Activated T-cell treated with anti-CD3 and anti-CD28 coated beads, Interleukin-2, amount 50 U/mL, for 72 hours (primary cell): ENCODE data around the gene SGIP1. TPM values are rescaled to one million over a fixed set of nuclear protein-coding genes. Genes with fewer than 3 reads are reported as not detected.
A peak's percentile ranks its signal among the peaks of the same experiment; 100 is the strongest.
"Not testable (repeated sequence)": the region's sequence is repeated elsewhere in the genome, so short reads cannot be mapped to it uniquely, and the experiment has no call there.

ENCODE experiments used
- ATAC-seq, 2 donors: fragments of 150-1000 bp; cut with Tn5 transposase; replicated peaks in 1 of 2; 2 replicates each; pipeline ENCODE4 v1.10.0; 2021; ENCODE audit warnings: moderate library complexity in 2 of 2, mild to moderate bottlenecking in 1 of 2
- DNase-seq, 2 donors: peaks; one replicate each; pipeline ENCODE4 v3.0.0; 2021 to 2022; ENCODE audit warnings: mixed read lengths in 1 of 2
- H3K27ac Mint-ChIP-seq: one replicate; pipeline ENCODE4 v1.8.0; 2022; ENCODE audit warnings: mild to moderate bottlenecking, moderate library complexity, mixed read lengths
- H3K27me3 Mint-ChIP-seq: one replicate; pipeline ENCODE4 v1.8.0; 2022; ENCODE audit warnings: low read depth, mixed read lengths
- H3K36me3 Mint-ChIP-seq, 2 donors: one replicate each; pipeline ENCODE4 v1.8.0; 2022; ENCODE audit warnings: mixed read lengths in 2 of 2, mild to moderate bottlenecking in 1 of 2; ENCODE audit not compliant: insufficient read depth in 2 of 2
- H3K4me1 Mint-ChIP-seq: one replicate; pipeline ENCODE4 v1.8.0; 2022; ENCODE audit warnings: low read depth, mixed read lengths
- H3K4me3 Mint-ChIP-seq, 2 donors: one replicate each; pipeline ENCODE4 v1.8.0; 2022; ENCODE audit warnings: mild to moderate bottlenecking in 2 of 2, mixed read lengths in 2 of 2, moderate library complexity in 2 of 2
- H3K9me3 Mint-ChIP-seq, 2 donors: one replicate each; pipeline ENCODE4 v1.8.0; 2022; ENCODE audit warnings: mixed read lengths in 2 of 2
- total RNA-seq, 2 donors: library from RNA; stranded (reverse); gene quantifications; one replicate each; pipeline ENCODE4 v1.2.3, GENCODE V29; 2022

The SGIP1 gene
- total RNA-seq, 2 donors from 2014 or later: 0.31 TPM; not detected in 1

- peaks cover 22% of the 10 kb centered on the region for H3K27me3 Mint-ChIP-seq
- DNase-seq: no peak
- peaks cover 0 to 2% of the 10 kb centered on the region in 2 donors for H3K9me3 Mint-ChIP-seq
- no peak overlapping the region for H3K4me3 Mint-ChIP-seq
- no peak for ATAC-seq
- H3K27ac Mint-ChIP-seq: no peak overlapping the region
- peaks cover 45% of the 10 kb centered on the region for H3K4me1 Mint-ChIP-seq
- H3K36me3 Mint-ChIP-seq: no peaks in the 10 kb centered on the region
Observed at GRCh38 chr1:66728021-66728420, 194.1 kb downstream of the SGIP1 start.

DNA sequence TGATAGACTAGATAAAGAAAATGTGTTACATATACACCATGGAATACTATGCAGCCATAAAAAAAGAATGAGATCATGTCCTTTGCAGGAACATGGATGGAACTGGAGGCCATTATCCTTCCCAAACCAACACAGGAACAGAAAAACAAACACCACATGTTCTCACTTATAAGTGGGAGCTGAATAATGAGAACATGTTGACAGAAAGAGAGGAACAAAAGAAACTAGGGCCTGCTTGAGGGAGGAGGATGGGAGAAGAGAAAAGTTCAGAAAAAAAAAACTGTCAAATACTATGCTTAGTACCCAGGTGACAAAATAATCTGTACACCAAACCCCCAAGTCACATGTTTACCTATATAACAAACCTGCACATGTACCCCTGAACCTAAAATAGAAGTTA is 194.8 kb downstream of the SGIP1 start:
- peaks cover 22% of the 10 kb centered on the region for H3K27me3 Mint-ChIP-seq
- H3K27ac Mint-ChIP-seq, H3K36me3 Mint-ChIP-seq, DNase-seq, H3K9me3 Mint-ChIP-seq, ATAC-seq: not testable (repeated sequence)
- H3K4me3 Mint-ChIP-seq: peak overlapping the region in 1 of 2 donors; percentile 51
- H3K4me1 Mint-ChIP-seq: peaks cover 47% of the 10 kb centered on the region

GRCh38 chr1:66729119-66729518 is 195.2 kb downstream of the SGIP1 start:
- Mint-ChIP-seq H3K27me3 (peaks cover 22% of the 10 kb centered on the region), H3K36me3 (no peaks in the 10 kb centered on the region), H3K9me3 (peaks cover 0 to 2% of the 10 kb centered on the region in 2 donors), H3K27ac (no peak overlapping the region), H3K4me1 (peaks cover 47% of the 10 kb centered on the region), H3K4me3 (peak overlapping the region; percentile 37 to 51)
- ATAC-seq: peak; percentile 53 to 59
- DNase-seq: peak; percentile 27 to 31

DNA sequence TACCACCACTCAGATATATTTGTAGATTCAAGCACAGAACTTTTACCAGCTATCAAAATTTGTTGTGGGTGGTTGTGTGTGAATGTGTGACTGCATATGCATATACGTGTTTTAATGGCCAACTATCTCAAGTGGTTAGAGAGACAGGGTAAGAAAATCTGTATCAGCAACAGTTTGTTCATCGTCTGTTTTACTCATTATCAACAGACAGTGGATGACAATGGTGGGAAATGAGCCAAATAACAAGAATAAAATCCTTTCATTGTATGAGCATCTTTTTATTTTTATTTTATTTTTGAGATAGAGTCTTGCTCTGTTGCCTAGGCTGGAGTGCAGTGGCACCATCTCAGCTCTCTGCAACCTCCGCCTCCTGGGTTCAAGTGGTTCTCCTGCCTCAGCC is 195.6 kb downstream of the SGIP1 start:
- no peak overlapping the region for H3K27ac Mint-ChIP-seq
- H3K9me3 Mint-ChIP-seq: peaks cover 0 to 2% of the 10 kb centered on the region in 2 donors
- DNase-seq: no peak
- no peaks in the 10 kb centered on the region for H3K36me3 Mint-ChIP-seq
- H3K4me3 Mint-ChIP-seq: peak overlapping the region in 1 of 2 donors; percentile 51
- ATAC-seq: peak in 1 of 2 donors; percentile 10
- peaks cover 47% of the 10 kb centered on the region for H3K4me1 Mint-ChIP-seq
- H3K27me3 Mint-ChIP-seq: peaks cover 22% of the 10 kb centered on the region

DNA sequence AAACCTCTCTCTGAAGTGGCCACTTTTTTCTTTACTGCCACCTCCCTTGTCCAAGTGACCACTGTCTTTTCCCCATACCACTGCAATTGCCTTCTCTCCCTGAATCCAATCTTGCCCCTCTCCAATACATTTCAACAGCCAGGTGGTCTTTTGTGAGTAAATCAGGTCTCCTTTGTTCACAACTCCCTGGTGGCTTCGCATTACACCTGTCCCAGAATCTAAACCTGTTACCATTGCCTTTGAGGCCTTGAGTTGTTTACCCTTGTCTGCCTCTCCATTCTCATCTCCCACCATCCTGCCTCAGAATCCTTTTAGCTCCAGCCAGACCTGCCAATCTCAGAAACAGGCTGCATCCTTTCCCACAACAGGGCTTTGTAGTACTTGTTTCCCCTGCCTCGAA is 196.5 kb downstream of the SGIP1 start:
- ATAC-seq (no peak), DNase-seq (no peak)
- Mint-ChIP-seq H3K4me3 (no peak overlapping the region), H3K4me1 (peaks cover 47% of the 10 kb centered on the region), H3K36me3 (no peaks in the 10 kb centered on the region), H3K27ac (no peak overlapping the region), H3K27me3 (peaks cover 22% of the 10 kb centered on the region), H3K9me3 (peaks cover 0 to 2% of the 10 kb centered on the region in 2 donors)

DNA sequence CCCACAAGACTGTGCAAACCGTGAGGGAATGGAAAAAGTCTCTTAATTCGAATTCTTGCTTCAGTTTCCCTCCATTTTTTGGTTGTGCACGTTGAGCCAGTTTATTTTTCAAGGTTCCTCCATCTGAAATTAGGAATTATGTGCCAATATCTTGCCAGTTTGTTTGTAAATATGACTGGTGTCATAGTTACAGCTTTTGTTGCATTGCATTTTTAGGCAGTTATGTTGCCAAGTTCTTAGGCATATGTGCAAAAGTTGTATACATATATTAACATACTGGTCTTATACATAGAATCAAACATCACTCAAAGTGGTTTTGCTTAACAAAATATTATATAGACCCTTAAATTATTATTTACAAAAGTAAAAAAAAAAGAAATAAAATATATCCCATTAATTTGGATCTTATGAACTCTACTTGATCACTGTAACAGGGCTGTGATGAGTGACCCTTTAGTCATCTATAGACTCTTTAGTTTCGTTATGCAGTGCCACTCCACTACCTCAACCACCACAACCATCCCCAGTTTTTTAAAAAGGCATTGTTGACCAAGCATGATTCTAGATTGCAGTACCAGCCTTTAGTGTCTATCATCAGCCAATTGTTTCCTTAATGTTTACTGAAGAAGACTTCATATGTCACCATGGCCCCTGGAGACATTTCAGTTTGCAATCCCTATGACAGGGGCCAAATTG is 197.4 kb downstream of the SGIP1 start:
- H3K9me3 Mint-ChIP-seq: peaks cover 0 to 2% of the 10 kb centered on the region in 2 donors
- no peak overlapping the region for H3K4me3 Mint-ChIP-seq
- H3K27me3 Mint-ChIP-seq: peaks cover 19% of the 10 kb centered on the region
- no peak overlapping the region for H3K27ac Mint-ChIP-seq
- ATAC-seq (peak in 1 of 2 donors; percentile 8), DNase-seq (no peak)
- H3K4me1 Mint-ChIP-seq: peaks cover 41% of the 10 kb centered on the region
- H3K36me3 Mint-ChIP-seq: no peaks in the 10 kb centered on the region

DNA sequence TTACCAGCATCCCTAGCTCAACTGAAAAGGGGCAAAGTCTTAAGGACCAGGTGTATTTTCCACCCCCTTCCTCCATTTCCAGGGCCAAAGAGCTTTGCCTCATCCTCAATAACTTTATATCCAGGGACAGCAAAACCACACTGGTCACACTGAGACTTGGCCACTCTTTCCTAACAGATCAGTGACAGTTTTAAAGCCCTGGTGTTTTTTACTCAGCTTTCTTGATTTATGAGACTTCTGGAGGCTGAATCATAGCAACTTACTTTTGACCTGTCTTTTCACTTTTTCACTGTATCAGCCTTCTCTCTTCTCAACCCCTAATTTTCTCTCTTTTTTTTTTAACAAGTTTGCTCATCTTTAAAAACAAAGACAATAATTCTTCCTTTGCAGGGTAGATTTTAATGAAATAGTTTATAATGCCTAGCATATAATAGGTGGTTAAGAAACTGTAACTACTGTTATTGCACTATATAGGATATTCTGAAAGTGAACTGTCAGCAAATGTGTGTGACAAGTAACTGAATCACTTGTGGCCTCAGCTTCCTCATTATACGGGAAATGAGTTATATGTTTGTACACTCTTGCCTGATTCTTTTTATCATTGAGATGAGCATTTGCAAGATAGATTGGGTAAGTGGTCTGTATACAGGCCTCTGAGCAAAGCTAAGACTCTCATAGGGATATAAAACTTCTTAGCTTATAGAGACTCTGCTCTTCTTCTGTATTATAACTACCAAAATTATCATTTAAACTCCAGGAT is 198.6 kb downstream of the SGIP1 start:
- ATAC-seq: peak; percentile 86
- Mint-ChIP-seq H3K36me3 (no peaks in the 10 kb centered on the region), H3K9me3 (peaks cover 0 to 2% of the 10 kb centered on the region in 2 donors), H3K27ac (peak overlapping the region; percentile 98), H3K4me1 (peaks cover 38% of the 10 kb centered on the region), H3K27me3 (peaks cover 8% of the 10 kb centered on the region), H3K4me3 (peak overlapping the region in 1 of 2 donors; percentile 82)
- DNase-seq: no peak

- Mint-ChIP-seq H3K27me3 (peaks cover 3% of the 10 kb centered on the region), H3K27ac (peak overlapping the region; percentile 28), H3K4me3 (peak overlapping the region in 1 of 2 donors; percentile 82), H3K9me3 (peaks cover 0 to 2% of the 10 kb centered on the region in 2 donors), H3K36me3 (no peaks in the 10 kb centered on the region), H3K4me1 (peaks cover 34% of the 10 kb centered on the region)
- ATAC-seq (no peak), DNase-seq (no peak)
Observed at GRCh38 chr1:66733348-66734017, 199.5 kb downstream of the SGIP1 start.

DNA sequence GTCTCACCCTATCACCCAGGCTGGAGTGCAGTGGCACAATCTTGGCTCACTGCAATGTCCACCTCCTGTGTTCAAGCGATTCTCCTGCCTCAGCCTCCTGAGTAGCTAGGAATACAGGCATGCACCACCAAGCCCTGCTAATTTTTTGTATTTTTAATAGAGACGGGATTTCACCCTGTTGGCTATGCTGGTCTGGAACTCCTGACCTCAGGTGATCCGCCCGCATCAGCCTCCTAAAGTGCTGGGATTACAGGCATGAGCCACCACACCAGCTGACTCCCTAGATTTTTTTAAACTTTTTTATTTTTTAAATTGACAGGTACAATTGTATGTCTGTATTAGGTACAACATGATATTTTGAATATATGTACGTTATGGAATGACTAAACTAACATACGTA is 200.6 kb downstream of the SGIP1 start:
- peaks cover 29% of the 10 kb centered on the region for H3K4me1 Mint-ChIP-seq
- H3K9me3 Mint-ChIP-seq, H3K27me3 Mint-ChIP-seq, H3K27ac Mint-ChIP-seq, H3K36me3 Mint-ChIP-seq, DNase-seq, H3K4me3 Mint-ChIP-seq, ATAC-seq: not testable (repeated sequence)

DNA sequence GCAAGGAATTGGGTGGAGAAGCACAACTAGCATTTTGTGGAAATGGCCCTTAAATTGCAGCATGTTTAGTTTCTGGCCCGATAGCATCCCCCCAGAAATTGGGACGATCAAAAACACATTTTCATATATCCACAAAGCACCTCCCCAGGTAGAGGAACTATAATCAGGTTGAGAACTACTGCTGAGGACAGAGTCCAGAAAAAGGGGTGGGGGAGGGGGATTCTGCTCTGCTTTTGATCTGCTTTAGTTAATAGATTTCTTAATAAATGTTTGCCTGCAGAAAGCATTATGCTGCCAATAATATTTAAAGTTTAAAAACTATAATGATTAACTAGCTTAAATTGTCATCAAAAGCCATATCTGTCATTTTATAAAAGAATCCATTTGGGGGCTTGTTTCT is 203.9 kb downstream of the SGIP1 start:
- no peaks in the 10 kb centered on the region for H3K27me3 Mint-ChIP-seq
- H3K27ac Mint-ChIP-seq: no peak overlapping the region
- peaks cover 9% of the 10 kb centered on the region for H3K4me1 Mint-ChIP-seq
- no peak for ATAC-seq
- no peaks in the 10 kb centered on the region for H3K9me3 Mint-ChIP-seq
- no peaks in the 10 kb centered on the region for H3K36me3 Mint-ChIP-seq
- H3K4me3 Mint-ChIP-seq: no peak overlapping the region
- DNase-seq: no peak

- Mint-ChIP-seq H3K9me3 (no peaks in the 10 kb centered on the region), H3K27me3 (no peaks in the 10 kb centered on the region), H3K36me3 (no peaks in the 10 kb centered on the region), H3K4me1 (peaks cover 5% of the 10 kb centered on the region), H3K27ac (no peak overlapping the region), H3K4me3 (no peak overlapping the region)
- no peak for DNase-seq
- ATAC-seq: no peak
Observed at GRCh38 chr1:66739401-66740157, 205.6 kb downstream of the SGIP1 start.

GRCh38 chr1:66745451-66745850 is 211.5 kb downstream of the SGIP1 start:
- H3K27me3 Mint-ChIP-seq: peaks cover 35% of the 10 kb centered on the region
- H3K9me3 Mint-ChIP-seq: no peaks in the 10 kb centered on the region
- no peak overlapping the region for H3K27ac Mint-ChIP-seq
- H3K4me1 Mint-ChIP-seq: no peaks in the 10 kb centered on the region
- H3K4me3 Mint-ChIP-seq: no peak overlapping the region
- DNase-seq: no peak
- no peak for ATAC-seq
- H3K36me3 Mint-ChIP-seq: no peaks in the 10 kb centered on the region
